Measurements from ENCODE around the gene C2orf92. TPM values are rescaled to one million over a fixed set of nuclear protein-coding genes. Genes with fewer than 3 reads are reported as not detected.

C2orf92 gene
- total and polyA plus RNA-seq, 12 donors = 0.83 to 25.4 (median 2.9) TPM

DNA sequence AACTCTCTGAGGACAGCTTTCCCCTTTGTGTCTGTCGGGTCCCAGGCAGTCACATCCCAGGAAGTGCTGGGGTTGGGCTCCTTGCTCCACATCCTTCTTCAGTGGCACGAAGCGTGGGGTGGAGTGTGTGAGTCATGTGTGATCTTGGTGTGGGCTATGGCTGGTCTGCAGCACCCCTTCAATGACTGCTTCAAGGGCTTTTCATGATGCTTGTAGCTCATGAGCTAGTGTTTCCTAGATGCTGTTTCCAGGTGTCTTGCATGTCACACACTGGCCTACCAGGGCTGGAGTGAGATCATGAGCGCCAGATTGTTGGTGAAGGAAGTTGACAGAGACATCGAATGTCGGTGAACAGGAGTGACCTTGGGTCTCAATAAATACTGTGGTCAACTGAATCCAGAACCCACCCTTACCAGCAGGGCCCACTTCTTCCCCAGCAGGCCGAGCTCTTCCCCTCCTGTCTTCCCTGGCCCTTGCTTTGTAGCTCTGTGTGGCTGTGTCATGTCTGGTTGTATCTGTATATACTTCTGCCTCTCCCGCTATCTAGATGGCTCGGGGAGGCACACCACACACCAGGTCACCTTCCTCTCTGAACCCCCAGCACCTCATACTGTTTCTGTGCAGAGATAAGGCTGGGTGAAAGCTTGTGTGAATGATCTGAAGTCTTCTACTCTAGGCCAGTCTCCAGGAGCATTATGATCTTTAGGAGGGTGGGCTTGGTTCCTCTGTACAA, 3.8 kb downstream of the C2orf92 start:
- WGBS, 2 donors = 86 to 90% methylated on average over 9 of the region's 9 CpGs
- no peak for TF ChIP-seq CTCF (IDR thresholded peaks at IDR 0.05)
- peak in 1 of 8 donors; percentile 22 for ATAC-seq
- H3K27ac ChIP-seq = no peak overlapping the region
- H3K36me3 ChIP-seq = peaks cover 0 to 4% (median 0%) of the 10 kb centered on the region in 9 donors
- intact Hi-C loops (cut with DNase I) = no loop called here
- no peak overlapping the region for H3K4me3 ChIP-seq
- no peak for DNase-seq
- no peaks in the 10 kb centered on the region for H3K4me1 ChIP-seq
- H3K9me3 ChIP-seq = no peaks in the 10 kb centered on the region
- no peaks in the 10 kb centered on the region for H3K27me3 ChIP-seq

- intact Hi-C loops (cut with DNase I) = no loop called here
- H3K27ac ChIP-seq = no peak overlapping the region
- DNase-seq (no peak), ATAC-seq (no peak)
- no peak for TF ChIP-seq CTCF (IDR thresholded peaks at IDR 0.05)
- no peak overlapping the region for H3K4me3 ChIP-seq
- H3K36me3 ChIP-seq = no peaks in the 10 kb centered on the region
- WGBS, 2 donors = 82 to 83% methylated on average over 8 of the region's 8 CpGs
- H3K9me3 ChIP-seq = no peaks in the 10 kb centered on the region
- no peaks in the 10 kb centered on the region for H3K4me1 ChIP-seq
- H3K27me3 ChIP-seq = no peaks in the 10 kb centered on the region
These were observed 4.4 kb downstream of the C2orf92 start for GRCh38 chr2:97673915-97674283.

DNA sequence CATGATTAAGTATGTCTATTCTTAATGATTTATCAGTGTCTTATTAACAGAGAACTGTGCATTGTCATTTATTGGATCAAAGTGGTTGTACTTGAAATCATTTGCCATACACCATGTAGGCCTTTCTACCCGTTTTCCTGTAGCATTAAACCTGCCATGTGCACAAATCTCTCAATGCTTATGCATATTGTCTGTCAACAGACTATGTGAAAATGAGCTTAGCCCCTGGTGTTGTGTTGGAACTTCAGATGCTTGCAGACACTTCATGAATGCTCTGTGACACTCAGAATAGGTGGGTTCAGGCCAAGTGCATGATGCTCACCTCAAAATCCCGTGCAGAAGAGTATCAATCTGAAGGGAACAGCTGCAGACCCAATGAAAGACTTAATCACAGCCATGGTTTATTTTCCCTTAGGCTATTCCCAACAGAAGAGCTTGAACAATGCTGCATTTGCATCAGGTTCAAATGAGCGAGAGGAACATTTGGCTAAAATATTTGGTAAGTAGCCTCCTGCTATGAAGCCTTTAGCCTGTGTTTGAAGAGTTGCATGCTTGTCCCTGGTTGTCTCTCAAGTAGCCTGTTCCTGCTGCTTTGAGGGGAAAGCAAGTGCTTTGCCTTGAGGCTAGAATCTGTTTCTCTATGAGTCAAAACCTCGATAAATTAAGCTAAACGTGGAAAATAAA, 6.1 kb downstream of the C2orf92 start:
- no peaks in the 10 kb centered on the region for H3K27me3 ChIP-seq
- H3K4me3 ChIP-seq = no peak overlapping the region
- no peaks in the 10 kb centered on the region for H3K36me3 ChIP-seq
- TF ChIP-seq CTCF (IDR thresholded peaks at IDR 0.05) = no peak
- intact Hi-C loops (cut with DNase I) = no loop called here
- DNase-seq (no peak), ATAC-seq (no peak)
- H3K4me1 ChIP-seq = no peaks in the 10 kb centered on the region
- H3K9me3 ChIP-seq = peaks cover 0 to 6% (median 0%) of the 10 kb centered on the region in 11 donors
- WGBS, 2 donors = 87 to 90% methylated on average over 5 of the region's 5 CpGs
- H3K27ac ChIP-seq = no peak overlapping the region

DNA sequence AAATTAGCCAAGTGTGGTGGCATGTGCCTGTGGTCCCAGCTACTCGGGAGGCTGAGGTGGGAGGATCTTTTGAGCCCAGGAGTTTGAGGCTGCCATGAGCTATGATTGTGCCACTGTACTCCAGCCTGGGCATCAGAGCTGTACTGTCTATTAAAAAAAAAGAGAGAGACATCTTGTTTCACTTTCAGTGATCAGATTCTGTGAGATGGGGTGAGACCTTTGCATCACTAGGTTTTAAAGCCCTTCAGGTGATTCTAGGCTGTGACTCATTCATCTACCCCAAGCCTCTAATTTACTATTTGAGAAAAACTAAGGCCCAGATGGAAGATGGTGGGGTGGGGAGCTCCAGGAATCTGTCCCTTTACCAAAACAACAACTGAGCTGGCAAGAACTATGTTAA, 7.1 kb downstream of the C2orf92 start:
- H3K36me3 ChIP-seq = no peaks in the 10 kb centered on the region
- H3K4me1 ChIP-seq = no peaks in the 10 kb centered on the region
- TF ChIP-seq CTCF (IDR thresholded peaks at IDR 0.05) = no peak
- DNase-seq (no peak), ATAC-seq (no peak)
- H3K27ac ChIP-seq = no peak overlapping the region
- no peaks in the 10 kb centered on the region for H3K27me3 ChIP-seq
- WGBS, 2 donors = 98 to 100% methylated on average over 1 of the region's 1 CpG
- H3K9me3 ChIP-seq = peaks cover 0 to 6% (median 0%) of the 10 kb centered on the region in 11 donors
- H3K4me3 ChIP-seq = no peak overlapping the region
- intact Hi-C loops (cut with DNase I) = no loop called here
